IMR-90 (cell line): ENCODE results near the gene PCGF2. TPM values are rescaled to one million over a fixed set of nuclear protein-coding genes. Genes with fewer than 3 reads are reported as not detected.

Experiments used
- ATAC-seq: fragments of 200-7000 bp; cut with Tn5 transposase; 2 replicates; pipeline ENCODE4 v1.9.1; 2020; ENCODE audit warnings: low read depth, mild to moderate bottlenecking, moderate library complexity
- BruUV-seq: library from RNA; stranded (reverse); fragments of 400-500 nt; replicated peaks from 2 replicates; lab custom pipeline; 2021; lab: Mats Ljungman, UMichigan
- CTCF ChIA-PET: fragments of 300-600 bp; formaldehyde crosslinking; extraction: SDS; loops from one replicate; lab custom pipeline; 2021; ENCODE audit warnings: antibody characterized with exemption; lab: Yijun Ruan, JAX
- POLR2A ChIA-PET: fragments of 300-600 bp; sonication (Branson Sonifier 250); formaldehyde crosslinking; loops from one replicate; lab custom pipeline; 2022; ENCODE audit warnings: antibody characterized with exemption; ENCODE audit not compliant: unreplicated experiment; lab: Charles Lee
- DNase-seq: peaks from one replicate; pipeline ENCODE4 v3.0.0; 2013
- H2AFZ ChIP-seq: replicated peaks from 2 replicates; pipeline ENCODE3; 2013; ENCODE audit warnings: low read length, mild to moderate bottlenecking; ENCODE audit not compliant: poor library complexity
- H2AK5ac ChIP-seq: 2 replicates; pipeline ENCODE4 v1.6.1; 2013; ENCODE audit warnings: low read depth, low read length, inconsistent platforms
- H2AK9ac ChIP-seq: replicated peaks from 2 replicates; pipeline ENCODE3; 2013; ENCODE audit warnings: mild to moderate bottlenecking, low read depth, low read length, moderate library complexity; ENCODE audit not compliant: poor library complexity
- H2BK120ac ChIP-seq: 2 replicates; pipeline ENCODE4 v1.6.1; 2013; ENCODE audit warnings: low read depth, low read length, inconsistent platforms
- H2BK15ac ChIP-seq: 3 replicates; pipeline ENCODE4 v1.6.1; 2013; ENCODE audit warnings: low read depth, low read length, inconsistent platforms
- H2BK20ac ChIP-seq: 2 replicates; pipeline ENCODE4 v1.6.1; 2013; ENCODE audit warnings: low read depth, mild to moderate bottlenecking, inconsistent platforms, low read length, moderate library complexity
- H2BK5ac ChIP-seq: 2 replicates; pipeline ENCODE4 v1.6.1; 2013; ENCODE audit warnings: mild to moderate bottlenecking, low read depth, low read length, inconsistent platforms; ENCODE audit not compliant: poor library complexity, severe bottlenecking
- H3K14ac ChIP-seq: replicated peaks from 2 replicates; pipeline ENCODE4 v1.6.1; 2013; ENCODE audit warnings: low read depth, low read length, inconsistent platforms
- H3K18ac ChIP-seq: 2 replicates; pipeline ENCODE4 v1.6.1; 2013; ENCODE audit warnings: low read depth, low read length, control low read depth
- H3K23ac ChIP-seq: 2 replicates; pipeline ENCODE4 v1.6.1; 2013; ENCODE audit warnings: low read depth, low read length, inconsistent platforms
- H3K27ac ChIP-seq: 2 replicates; pipeline ENCODE4 v1.5.1; 2013; ENCODE audit warnings: mild to moderate bottlenecking, control low read depth, low read length; ENCODE audit not compliant: insufficient read depth
- H3K27me3 ChIP-seq: 2 replicates; pipeline ENCODE4 v1.6.1; 2013; ENCODE audit warnings: low read length; ENCODE audit not compliant: control insufficient read depth, insufficient read depth
- H3K36me3 ChIP-seq: 2 replicates; pipeline ENCODE4 v1.6.1; 2013; ENCODE audit warnings: low read length, mixed read lengths; ENCODE audit not compliant: control insufficient read depth, insufficient read depth
- H3K4ac ChIP-seq: 2 replicates; pipeline ENCODE4 v1.6.1; 2013; ENCODE audit warnings: low read depth, low read length, inconsistent platforms
- H3K4me1 ChIP-seq: 2 replicates; pipeline ENCODE4 v1.6.1; 2013; ENCODE audit warnings: low read length, mixed read lengths; ENCODE audit not compliant: control insufficient read depth, insufficient read depth
- H3K4me2 ChIP-seq: 2 replicates; pipeline ENCODE4 v1.6.1; 2013; ENCODE audit warnings: low read depth, mild to moderate bottlenecking, control low read depth, low read length, moderate library complexity
- H3K4me3 ChIP-seq: 2 replicates; pipeline ENCODE4 v1.5.1; 2013; ENCODE audit warnings: low read depth, mild to moderate bottlenecking, control low read depth, low read length, moderate library complexity; ENCODE audit not compliant: insufficient read depth
- H3K56ac ChIP-seq: 2 replicates; pipeline ENCODE4 v1.6.1; 2013; ENCODE audit warnings: low read length, inconsistent platforms; ENCODE audit not compliant: insufficient read depth; ENCODE audit errors: extremely low read depth
- H3K79me1 ChIP-seq, 2 experiments: 2 replicates each; pipeline ENCODE4 v1.6.1; 2013; ENCODE audit warnings: low read length in 2 of 2, inconsistent platforms in 1 of 2, low read depth in 1 of 2
- H3K9ac ChIP-seq: 2 replicates; pipeline ENCODE4 v1.6.1; 2013; ENCODE audit warnings: low read depth, low read length, control low read depth
- H3K9me1 ChIP-seq: 2 replicates; pipeline ENCODE4 v1.6.1; 2013; ENCODE audit warnings: low read length, inconsistent platforms; ENCODE audit not compliant: insufficient read depth
- H3K9me3 ChIP-seq: 2 replicates; pipeline ENCODE4 v1.6.1; 2013; ENCODE audit warnings: low read length; ENCODE audit not compliant: control insufficient read depth, insufficient read depth
- H4K20me1 ChIP-seq: 2 replicates; pipeline ENCODE4 v1.6.1; 2013; ENCODE audit warnings: low read length, inconsistent platforms; ENCODE audit not compliant: insufficient read depth
- H4K5ac ChIP-seq: 2 replicates; pipeline ENCODE4 v1.6.1; 2013; ENCODE audit warnings: mild to moderate bottlenecking, low read depth, low read length, control low read depth
- H4K8ac ChIP-seq, 2 experiments: 2 replicates each; pipeline ENCODE4 v1.6.1; 2013; ENCODE audit warnings: low read depth in 2 of 2, low read length in 2 of 2, control low read depth in 1 of 2, inconsistent platforms in 1 of 2
- H4K91ac ChIP-seq: 2 replicates; pipeline ENCODE4 v1.6.1; 2013; ENCODE audit warnings: low read depth, low read length, inconsistent platforms; ENCODE audit not compliant: insufficient read depth
- CHD1 ChIP-seq: IDR thresholded peaks from 2 replicates; pipeline ENCODE4 v1.6.1; 2012; ENCODE audit warnings: low read depth, low read length, improper control_type of control experiment
- FOS ChIP-seq: fragments of 150-350 bp; IDR thresholded peaks from 2 replicates; pipeline ENCODE4 v1.6.1; 2016; ENCODE audit warnings: low read depth, low read length
- MAZ ChIP-seq: IDR thresholded peaks from 2 replicates; pipeline ENCODE4 v1.6.1; 2012; ENCODE audit warnings: low read depth, mild to moderate bottlenecking, low read length, improper control_type of control experiment, moderate library complexity, borderline replicate concordance
- MXI1 ChIP-seq: IDR thresholded peaks from 2 replicates; pipeline ENCODE4 v1.6.1; 2012; ENCODE audit warnings: low read depth, mild to moderate bottlenecking, low read length, moderate library complexity, borderline replicate concordance
- NFE2L2 ChIP-seq: fragments of 150-350 bp; IDR thresholded peaks from 2 replicates; pipeline ENCODE4 v1.6.1; 2016; ENCODE audit warnings: low read depth, mild to moderate bottlenecking, low read length
- RCOR1 ChIP-seq: IDR thresholded peaks from 2 replicates; pipeline ENCODE4 v1.6.1; 2012; ENCODE audit warnings: mild to moderate bottlenecking, low read length, improper control_type of control experiment; ENCODE audit not compliant: insufficient replicate concordance
- RFX5 ChIP-seq: IDR thresholded peaks from 2 replicates; pipeline ENCODE4 v1.8.0; 2012; ENCODE audit warnings: low read depth, mild to moderate bottlenecking, low read length, moderate library complexity
- SMC3 ChIP-seq: fragments of 150-350 bp; IDR thresholded peaks from 2 replicates; pipeline ENCODE4 v1.6.1; 2016; ENCODE audit warnings: low read depth, mild to moderate bottlenecking, antibody characterized with exemption, low read length, moderate library complexity
- WGBS, 2 experiments: methylation state at CpG; one replicate each; pipeline versions ENCODE4 v1.1.5 to v1.1.7; 2013; ENCODE audit warnings: missing lambda C conversion rate in 2 of 2; ENCODE audit not compliant: insufficient read length in 1 of 2; ENCODE audit errors: extremely low coverage in 2 of 2; 5-methylcytosine and 5-hydroxymethylcytosine counted together
- dilution Hi-C: fragments of 300-500 bp; cut with HindIII; formaldehyde crosslinking; loops from one replicate; pipeline ENCODE4 v1.14.3; 2018; ENCODE audit warnings: low sequenced_read_pairs; ENCODE audit not compliant: unreplicated experiment
- in situ Hi-C: fragments of 300-500 bp; cut with MboI; formaldehyde crosslinking; loops from 3 replicates; pipeline ENCODE4 v1.14.3; 2019; ENCODE audit warnings: low sequenced_read_pairs, inconsistent platforms, mixed read lengths
- intact Hi-C: fragments of 100-400 bp; cut with micrococcal nuclease; formaldehyde crosslinking; loops from 2 replicates; pipeline ENCODE4 v1.10.0; 2022
- polyA plus RNA-seq, 3 experiments: library from polyadenylated mRNA; depleted of rRNA; stranded (reverse); fragments of >200 nt; gene quantifications; 2 replicates each; pipeline ENCODE4 v1.2.3, GENCODE V29; 2012; ENCODE audit warnings: low replicate concordance in 1 of 3
- total RNA-seq: library from RNA; depleted of rRNA; stranded (reverse); fragments of >200 nt; gene quantifications from 2 replicates; pipeline ENCODE4 v1.2.3, GENCODE V29; 2012
- TF ChIP-seq, protein P1 (sequence below): fragments of 150-350 bp; IDR thresholded peaks from 2 replicates; pipeline ENCODE4 v1.6.1; 2016; ENCODE audit warnings: low read depth, mild to moderate bottlenecking, low read length, moderate library complexity, borderline replicate concordance

PCGF2 gene
- total and polyA plus RNA-seq, 2 of the 4 experiments (the other 2 are of a cell fraction) = 1.1 to 18.2 TPM

DNA sequence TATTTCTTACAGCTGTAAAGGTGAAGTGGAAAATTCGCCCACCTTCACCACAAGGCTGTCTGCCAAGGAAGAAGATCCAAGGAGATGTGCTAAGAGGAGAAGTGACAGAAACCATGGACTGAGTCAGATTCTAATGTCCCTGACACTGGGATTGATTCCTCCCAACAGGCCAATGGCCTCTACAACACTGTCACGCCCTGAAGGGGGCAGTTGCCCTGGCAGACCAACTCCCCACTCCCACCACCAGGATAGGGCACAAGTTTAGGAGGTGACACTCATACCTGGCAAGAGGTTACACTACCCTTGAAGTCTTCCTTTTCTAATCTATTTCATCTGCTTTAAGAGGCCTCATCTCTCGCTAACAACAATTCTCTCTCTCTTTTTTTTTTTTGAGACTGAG lies 35.1 kb upstream of the PCGF2 start:
- CTCF ChIA-PET = no interaction called here
- ATAC-seq (no peak), DNase-seq (no peak)
- H3K23ac ChIP-seq = no peak overlapping the region
- POLR2A ChIA-PET = no interaction called here
- no TSS peak for BruUV-seq
- in situ Hi-C loops (no loop called here), intact Hi-C loops (no loop called here), dilution Hi-C loops (no loop called here)
- no peak for TF ChIP-seq NFE2L2
- no peak for TF ChIP-seq SMC3
- no peak for TF ChIP-seq FOS
- no peak for TF ChIP-seq MAZ
- TF ChIP-seq CHD1 = no peak
- TF ChIP-seq RCOR1 = no peak
- TF ChIP-seq MXI1 = no peak
- TF ChIP-seq, protein P1, sequence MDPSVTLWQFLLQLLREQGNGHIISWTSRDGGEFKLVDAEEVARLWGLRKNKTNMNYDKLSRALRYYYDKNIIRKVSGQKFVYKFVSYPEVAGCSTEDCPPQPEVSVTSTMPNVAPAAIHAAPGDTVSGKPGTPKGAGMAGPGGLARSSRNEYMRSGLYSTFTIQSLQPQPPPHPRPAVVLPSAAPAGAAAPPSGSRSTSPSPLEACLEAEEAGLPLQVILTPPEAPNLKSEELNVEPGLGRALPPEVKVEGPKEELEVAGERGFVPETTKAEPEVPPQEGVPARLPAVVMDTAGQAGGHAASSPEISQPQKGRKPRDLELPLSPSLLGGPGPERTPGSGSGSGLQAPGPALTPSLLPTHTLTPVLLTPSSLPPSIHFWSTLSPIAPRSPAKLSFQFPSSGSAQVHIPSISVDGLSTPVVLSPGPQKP = no peak
- TF ChIP-seq RFX5 = no peak
- no peak overlapping the region for H2AK9ac ChIP-seq
- H2BK15ac ChIP-seq = no peak overlapping the region
- H3K14ac ChIP-seq = no peak overlapping the region
- H4K5ac ChIP-seq = no peak overlapping the region
- no CpG with 5 or more reads among the region's 3 CpGs for WGBS, 2 experiments
- H3K9me1 ChIP-seq = peaks cover 8% of the 10 kb centered on the region
- no peak overlapping the region for H3K4me2 ChIP-seq
- H3K79me1 ChIP-seq = peaks cover 21 to 37% of the 10 kb centered on the region in 2 experiments
- H4K91ac ChIP-seq = no peak overlapping the region
- H3K9ac ChIP-seq = no peak overlapping the region
- H3K18ac ChIP-seq = no peak overlapping the region
- H4K20me1 ChIP-seq = peaks cover 4% of the 10 kb centered on the region; the same call in 1 of the 2 replicates
- no peak overlapping the region for H3K4me3 ChIP-seq
- H3K4ac ChIP-seq = no peak overlapping the region
- no peak overlapping the region for H2BK20ac ChIP-seq
- no peak overlapping the region for H4K8ac ChIP-seq
- no peak overlapping the region for H2BK5ac ChIP-seq
- H2AK5ac ChIP-seq = no peak overlapping the region
- no peak overlapping the region for H3K56ac ChIP-seq
- no peak overlapping the region for H3K27ac ChIP-seq
- no peak overlapping the region for H2BK120ac ChIP-seq
- no peaks in the 10 kb centered on the region for H3K9me3 ChIP-seq
- no peaks in the 10 kb centered on the region for H3K27me3 ChIP-seq
- H3K36me3 ChIP-seq = peaks cover 69% of the 10 kb centered on the region
- no peak overlapping the region for H2AFZ ChIP-seq
- H3K4me1 ChIP-seq = no peaks in the 10 kb centered on the region; the same call in 1 of the 2 replicates
